C4-2B (cell line): ENCODE measurements around the gene ENAH.

ENCODE experiments used
- ZFX ChIP-seq: fragments of 450-650 bp; IDR thresholded peaks from 2 replicates; pipeline ENCODE4 v1.6.1; 2017
- TF ChIP-seq, protein P1 (sequence below): fragments of 450-650 bp; conservative IDR thresholded peaks from 2 replicates; pipeline ENCODE4 v1.5.1; 2017; ENCODE audit warnings: mild to moderate bottlenecking

DNA sequence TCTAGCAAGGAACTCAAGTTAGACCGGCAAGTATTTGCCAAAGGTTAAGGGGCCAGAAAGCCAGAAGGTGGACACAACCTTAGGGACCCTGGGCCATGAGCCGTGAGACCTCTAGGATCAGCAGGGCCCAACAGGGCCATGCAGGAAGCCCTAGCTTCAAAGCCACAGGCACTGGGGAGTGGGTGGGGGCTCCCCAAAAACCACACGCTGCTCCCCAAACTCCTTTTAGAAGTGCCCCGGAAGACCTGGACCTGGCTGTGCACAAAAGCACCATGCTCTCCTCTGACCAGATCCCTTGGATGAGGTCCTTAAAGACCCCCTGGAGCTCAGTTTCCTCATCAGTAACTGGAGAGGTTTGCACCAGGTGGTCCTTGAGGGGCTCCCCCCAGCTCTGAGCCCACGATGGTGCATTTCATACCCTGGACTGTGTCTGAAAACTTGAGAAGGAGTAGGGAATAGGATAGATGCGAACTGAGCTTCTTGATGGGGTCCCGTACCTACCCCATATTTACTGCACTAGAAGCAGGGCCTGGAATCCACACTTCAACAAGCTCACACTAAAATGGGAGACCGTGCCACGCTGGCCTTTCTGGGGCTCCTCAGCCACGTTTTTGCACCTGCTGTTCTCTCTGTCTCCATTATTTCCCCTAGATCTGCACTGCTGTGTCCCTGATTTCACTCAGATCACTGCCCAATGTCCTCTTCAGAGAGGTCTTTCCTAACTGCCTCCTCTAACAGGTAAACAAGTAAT lies 184.5 kb downstream of the ENAH start:
- TF ChIP-seq, protein P1, sequence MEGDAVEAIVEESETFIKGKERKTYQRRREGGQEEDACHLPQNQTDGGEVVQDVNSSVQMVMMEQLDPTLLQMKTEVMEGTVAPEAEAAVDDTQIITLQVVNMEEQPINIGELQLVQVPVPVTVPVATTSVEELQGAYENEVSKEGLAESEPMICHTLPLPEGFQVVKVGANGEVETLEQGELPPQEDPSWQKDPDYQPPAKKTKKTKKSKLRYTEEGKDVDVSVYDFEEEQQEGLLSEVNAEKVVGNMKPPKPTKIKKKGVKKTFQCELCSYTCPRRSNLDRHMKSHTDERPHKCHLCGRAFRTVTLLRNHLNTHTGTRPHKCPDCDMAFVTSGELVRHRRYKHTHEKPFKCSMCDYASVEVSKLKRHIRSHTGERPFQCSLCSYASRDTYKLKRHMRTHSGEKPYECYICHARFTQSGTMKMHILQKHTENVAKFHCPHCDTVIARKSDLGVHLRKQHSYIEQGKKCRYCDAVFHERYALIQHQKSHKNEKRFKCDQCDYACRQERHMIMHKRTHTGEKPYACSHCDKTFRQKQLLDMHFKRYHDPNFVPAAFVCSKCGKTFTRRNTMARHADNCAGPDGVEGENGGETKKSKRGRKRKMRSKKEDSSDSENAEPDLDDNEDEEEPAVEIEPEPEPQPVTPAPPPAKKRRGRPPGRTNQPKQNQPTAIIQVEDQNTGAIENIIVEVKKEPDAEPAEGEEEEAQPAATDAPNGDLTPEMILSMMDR = no peak
- TF ChIP-seq ZFX = no peak
